Measurements from ENCODE around the gene RNF207.

GRCh38 chr1:6253380-6253779, 47.5 kb downstream of the RNF207 start:
- TF ChIP-seq CTCF (IDR thresholded peaks at IDR 0.05) (no peak), POLR2AphosphoS5 (IDR thresholded peaks at IDR 0.05) (no peak), EP300 (IDR thresholded peaks at IDR 0.05) (no peak), POLR2A (IDR thresholded peaks at IDR 0.05) (no peak)
